PC-9 (cell line): ENCODE measurements around the gene FBXO47.

ENCODE experiments used
- CTCF ChIP-seq: fragments of 200-600 bp; sonication (generic); conservative IDR thresholded peaks from 2 replicates; pipeline ENCODE4 v1.6.1; 2017; ENCODE audit warnings: mixed run types, antibody characterized with exemption, mild to moderate bottlenecking, moderate library complexity
- EZH2 ChIP-seq: fragments of 200-600 bp; sonication (generic); IDR thresholded peaks from 2 replicates; pipeline ENCODE4 v1.8.0; 2017; ENCODE audit warnings: antibody characterized with exemption, low read depth

DNA sequence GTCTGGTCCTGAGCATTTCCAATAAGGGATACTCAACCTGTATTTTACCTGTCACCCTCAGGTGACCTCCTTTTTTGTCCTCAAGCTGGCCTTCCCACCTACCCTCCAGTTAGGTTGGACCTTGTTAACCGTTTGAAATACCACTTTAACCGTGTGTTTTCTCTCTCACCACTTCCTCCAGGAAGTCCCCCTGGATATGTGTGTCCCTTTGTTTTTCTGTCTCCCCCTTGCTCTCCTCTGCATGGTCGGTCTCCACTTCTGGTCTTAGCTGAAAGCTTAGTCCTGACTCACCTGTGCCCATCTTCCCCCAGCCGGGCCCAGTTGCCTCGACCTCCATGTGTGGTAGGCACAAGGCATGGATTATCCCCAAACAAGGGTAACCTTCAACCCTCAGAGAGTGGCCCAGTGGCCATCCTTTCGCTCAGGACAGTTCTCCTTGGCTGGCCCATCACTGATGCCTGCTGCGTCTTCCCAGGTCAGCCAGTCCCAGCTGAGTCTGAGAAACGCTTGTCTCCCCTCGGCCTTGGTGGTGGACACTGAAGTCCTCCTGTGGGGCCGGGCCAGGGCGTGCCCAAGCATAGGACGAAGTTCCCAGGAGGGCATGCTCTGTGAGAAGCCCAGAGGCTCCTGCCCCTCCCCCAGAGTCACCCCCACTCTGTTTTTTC, 77.3 kb downstream of the FBXO47 start:
- TF ChIP-seq CTCF (no peak), EZH2 (no peak)
